Nephron (organoid): ENCODE results near the gene SLC26A4.

Experiments used
- H3K27ac Mint-ChIP-seq, 3 experiments: 2 replicates each; pipeline ENCODE4 v1.8.0; 2020; ENCODE audit warnings: mixed read lengths in 3 of 3, mild to moderate bottlenecking in 2 of 3, moderate library complexity in 1 of 3
- H3K27me3 Mint-ChIP-seq: 2 replicates; pipeline ENCODE4 v1.8.0; 2021; ENCODE audit warnings: low read depth, mild to moderate bottlenecking, moderate library complexity, mixed read lengths
- H3K36me3 Mint-ChIP-seq: 2 replicates; pipeline ENCODE4 v1.8.0; 2020; ENCODE audit warnings: low read depth, mixed read lengths
- H3K4me1 Mint-ChIP-seq: 2 replicates; pipeline ENCODE4 v1.8.0; 2020; ENCODE audit warnings: mixed read lengths
- H3K4me3 Mint-ChIP-seq, 3 experiments: 2 replicates each; pipeline ENCODE4 v1.8.0; 2020; ENCODE audit warnings: mild to moderate bottlenecking in 3 of 3, mixed read lengths in 3 of 3, moderate library complexity in 2 of 3
- H3K9me3 Mint-ChIP-seq: 2 replicates; pipeline ENCODE4 v1.8.0; 2020; ENCODE audit warnings: mixed read lengths
- TF ChIP-seq, protein P1 (sequence below), 3 experiments: fragments of 200-600 bp; sonication (generic); IDR thresholded peaks; one replicate each; pipeline ENCODE4 v1.5.0; 2021; ENCODE audit warnings: antibody characterized with exemption in 3 of 3; ENCODE audit not compliant: unreplicated experiment in 3 of 3

The SLC26A4 gene

DNA sequence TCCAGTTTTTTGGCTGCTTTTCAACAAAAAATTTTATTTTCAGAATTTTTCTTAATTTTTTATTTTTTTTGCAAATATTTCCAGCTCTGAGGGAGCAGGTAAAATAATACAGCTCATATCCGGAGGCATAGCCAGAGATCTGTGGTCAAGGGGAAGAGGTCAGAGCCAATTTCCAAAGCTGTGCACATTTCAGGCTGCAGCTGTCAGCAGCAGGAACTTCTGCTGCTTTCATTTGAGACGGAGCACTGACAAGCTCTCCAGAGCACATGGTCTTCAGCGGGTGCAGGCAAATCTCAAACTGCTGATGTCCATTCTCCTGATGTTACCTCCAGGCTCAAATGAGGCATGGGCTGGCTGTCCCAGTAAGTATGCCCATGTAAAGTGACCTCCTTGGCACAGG is 31.1 kb downstream of the SLC26A4 start:
- TF ChIP-seq, protein P1, sequence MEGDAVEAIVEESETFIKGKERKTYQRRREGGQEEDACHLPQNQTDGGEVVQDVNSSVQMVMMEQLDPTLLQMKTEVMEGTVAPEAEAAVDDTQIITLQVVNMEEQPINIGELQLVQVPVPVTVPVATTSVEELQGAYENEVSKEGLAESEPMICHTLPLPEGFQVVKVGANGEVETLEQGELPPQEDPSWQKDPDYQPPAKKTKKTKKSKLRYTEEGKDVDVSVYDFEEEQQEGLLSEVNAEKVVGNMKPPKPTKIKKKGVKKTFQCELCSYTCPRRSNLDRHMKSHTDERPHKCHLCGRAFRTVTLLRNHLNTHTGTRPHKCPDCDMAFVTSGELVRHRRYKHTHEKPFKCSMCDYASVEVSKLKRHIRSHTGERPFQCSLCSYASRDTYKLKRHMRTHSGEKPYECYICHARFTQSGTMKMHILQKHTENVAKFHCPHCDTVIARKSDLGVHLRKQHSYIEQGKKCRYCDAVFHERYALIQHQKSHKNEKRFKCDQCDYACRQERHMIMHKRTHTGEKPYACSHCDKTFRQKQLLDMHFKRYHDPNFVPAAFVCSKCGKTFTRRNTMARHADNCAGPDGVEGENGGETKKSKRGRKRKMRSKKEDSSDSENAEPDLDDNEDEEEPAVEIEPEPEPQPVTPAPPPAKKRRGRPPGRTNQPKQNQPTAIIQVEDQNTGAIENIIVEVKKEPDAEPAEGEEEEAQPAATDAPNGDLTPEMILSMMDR (IDR thresholded peaks at IDR 0.05; ENCODE audit: unreplicated experiment in 3 of 3) = no peak
- Mint-ChIP-seq H3K27ac (peak overlapping the region in 1 of 3 experiments; percentile 28), H3K9me3 (no peaks in the 10 kb centered on the region), H3K4me3 (no peak overlapping the region), H3K27me3 (peaks cover 5% of the 10 kb centered on the region), H3K36me3 (no peaks in the 10 kb centered on the region), H3K4me1 (peaks cover 49% of the 10 kb centered on the region)

DNA sequence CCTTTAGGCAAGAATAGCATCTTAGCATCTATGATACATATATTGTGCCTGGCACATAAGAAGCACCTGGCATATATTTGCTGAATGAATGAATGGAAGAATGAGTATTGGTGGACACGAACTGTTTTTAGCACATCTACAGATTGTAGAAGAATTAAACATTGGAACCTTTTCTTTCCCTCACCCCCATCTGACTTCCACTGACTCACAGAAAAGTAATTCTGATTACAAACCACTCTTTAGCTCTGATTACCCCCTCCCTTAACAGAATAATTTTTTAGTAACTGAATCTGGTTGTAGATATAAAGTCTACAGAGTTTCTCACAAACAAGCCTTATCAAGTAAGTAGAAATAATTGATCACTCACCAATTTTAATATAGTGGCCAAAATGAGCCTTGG is 31.9 kb downstream of the SLC26A4 start:
- no peak overlapping the region for H3K4me3 Mint-ChIP-seq
- no peaks in the 10 kb centered on the region for H3K9me3 Mint-ChIP-seq
- TF ChIP-seq, protein P1 (IDR thresholded peaks at IDR 0.05; ENCODE audit: unreplicated experiment in 3 of 3) = no peak
- peaks cover 5% of the 10 kb centered on the region for H3K27me3 Mint-ChIP-seq
- H3K36me3 Mint-ChIP-seq = no peaks in the 10 kb centered on the region
- peaks cover 57% of the 10 kb centered on the region for H3K4me1 Mint-ChIP-seq
- H3K27ac Mint-ChIP-seq = peak overlapping the region in 1 of 3 experiments; percentile 28

DNA sequence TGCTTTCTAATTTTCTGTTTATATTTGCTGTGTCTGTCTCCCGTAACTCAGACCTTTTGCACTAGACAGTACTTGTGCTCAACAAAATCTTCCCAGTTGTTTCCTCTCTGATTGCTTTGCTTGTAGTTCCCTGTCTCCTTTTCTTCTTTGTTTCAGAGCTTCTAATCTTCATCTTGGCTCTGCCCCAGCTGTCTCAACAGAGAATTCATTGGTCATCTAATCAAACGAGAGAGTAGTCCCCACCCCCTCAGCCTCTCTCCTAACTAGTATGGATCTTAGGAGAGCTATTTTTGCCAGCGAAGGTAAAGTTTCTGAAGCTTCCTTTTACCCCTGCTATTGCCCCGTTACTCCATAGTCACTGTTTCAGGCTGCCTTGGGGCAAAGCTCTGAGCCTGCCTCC is 32.8 kb downstream of the SLC26A4 start:
- H3K27ac Mint-ChIP-seq = peak overlapping the region in 2 of 3 experiments; percentile 15 to 16
- peaks cover 5% of the 10 kb centered on the region for H3K27me3 Mint-ChIP-seq
- no peaks in the 10 kb centered on the region for H3K9me3 Mint-ChIP-seq
- no peaks in the 10 kb centered on the region for H3K36me3 Mint-ChIP-seq
- TF ChIP-seq, protein P1 (IDR thresholded peaks at IDR 0.05; ENCODE audit: unreplicated experiment in 3 of 3) = no peak
- H3K4me3 Mint-ChIP-seq = no peak overlapping the region
- H3K4me1 Mint-ChIP-seq = peaks cover 62% of the 10 kb centered on the region

DNA sequence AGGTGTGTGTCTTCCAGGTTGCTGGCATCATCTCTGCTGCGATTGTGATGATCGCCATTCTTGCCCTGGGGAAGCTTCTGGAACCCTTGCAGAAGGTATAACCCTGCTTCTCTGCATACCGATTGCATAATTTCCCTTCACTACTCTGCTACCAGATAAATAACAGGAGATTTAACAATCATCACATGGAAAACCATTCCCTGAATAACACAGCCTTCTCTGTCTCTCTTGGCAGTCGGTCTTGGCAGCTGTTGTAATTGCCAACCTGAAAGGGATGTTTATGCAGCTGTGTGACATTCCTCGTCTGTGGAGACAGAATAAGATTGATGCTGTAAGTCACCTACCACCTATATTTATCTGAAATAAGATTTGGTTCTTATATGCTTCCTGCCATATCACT is 33.8 kb downstream of the SLC26A4 start:
- TF ChIP-seq, protein P1 (IDR thresholded peaks at IDR 0.05; ENCODE audit: unreplicated experiment in 3 of 3) = no peak
- peaks cover 5% of the 10 kb centered on the region for H3K27me3 Mint-ChIP-seq
- H3K36me3 Mint-ChIP-seq = no peaks in the 10 kb centered on the region
- H3K27ac Mint-ChIP-seq = no peak overlapping the region
- H3K9me3 Mint-ChIP-seq = no peaks in the 10 kb centered on the region
- H3K4me1 Mint-ChIP-seq = peaks cover 62% of the 10 kb centered on the region
- H3K4me3 Mint-ChIP-seq = no peak overlapping the region

DNA sequence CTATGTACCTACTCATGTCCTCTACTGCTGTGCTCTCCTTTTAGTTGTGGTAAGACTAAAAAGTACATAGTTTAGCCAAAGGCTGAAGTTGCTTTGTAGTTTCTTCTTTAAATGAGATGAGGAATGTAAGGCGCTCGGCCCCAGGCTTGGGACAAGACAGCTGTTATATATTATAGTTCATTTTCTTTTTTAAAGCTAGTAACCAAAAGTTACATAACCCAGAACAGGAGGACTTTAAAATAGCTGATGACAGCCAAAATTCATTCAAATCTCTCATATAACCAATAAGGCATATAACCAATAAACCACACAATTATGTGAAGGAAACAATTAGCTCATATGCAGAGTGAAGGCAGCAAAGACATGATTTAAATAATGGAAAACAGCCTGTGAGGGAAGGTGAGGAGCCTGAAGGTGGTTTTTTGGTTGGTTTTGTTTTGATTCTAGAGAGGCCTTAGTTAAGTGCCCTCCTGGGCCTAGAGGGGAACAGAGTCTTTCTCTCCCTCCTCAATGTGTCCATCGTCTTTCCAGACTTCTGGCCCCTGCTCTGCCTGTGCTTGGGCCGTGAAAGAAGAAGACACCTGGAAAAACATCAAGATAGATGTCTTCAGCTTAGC is 35.8 kb downstream of the SLC26A4 start:
- Mint-ChIP-seq H3K4me1 (peaks cover 51% of the 10 kb centered on the region), H3K4me3 (no peak overlapping the region), H3K9me3 (no peaks in the 10 kb centered on the region), H3K27ac (no peak overlapping the region), H3K27me3 (peaks cover 5% of the 10 kb centered on the region), H3K36me3 (no peaks in the 10 kb centered on the region)
- TF ChIP-seq, protein P1 (IDR thresholded peaks at IDR 0.05; ENCODE audit: unreplicated experiment in 3 of 3) = no peak
